GM23248 (cell line): ENCODE measurements around the gene P3H3. TPM values are rescaled to one million over a fixed set of nuclear protein-coding genes. Genes with fewer than 3 reads are reported as not detected.

Source experiments
- DNase-seq: peaks from one replicate; pipeline ENCODE4 v3.0.0-alpha.2; 2015
- H2AFZ ChIP-seq: fragments of 200-600 bp; sonication (generic); 2 replicates; pipeline ENCODE4 v1.6.1; 2016; ENCODE audit warnings: antibody characterized with exemption
- H3F3A ChIP-seq: fragments of 200-600 bp; sonication (generic); 2 replicates; pipeline ENCODE4 v1.6.1; 2016; ENCODE audit warnings: mild to moderate bottlenecking, antibody characterized with exemption, mixed run types; ENCODE audit not compliant: insufficient read depth
- H3K27ac ChIP-seq: fragments of 200-600 bp; sonication (generic); 2 replicates; pipeline ENCODE4 v1.5.1; 2016; ENCODE audit warnings: mild to moderate bottlenecking
- H3K27me3 ChIP-seq: fragments of 200-600 bp; sonication (generic); replicated peaks from 2 replicates; pipeline ENCODE4 v1.6.1; 2016; ENCODE audit warnings: mild to moderate bottlenecking; ENCODE audit not compliant: insufficient read depth
- H3K36me3 ChIP-seq: fragments of 200-600 bp; sonication (generic); 2 replicates; pipeline ENCODE4 v1.6.1; 2016; ENCODE audit warnings: low read depth, mild to moderate bottlenecking
- H3K4me1 ChIP-seq: fragments of 200-600 bp; sonication (generic); 2 replicates; pipeline ENCODE4 v1.6.1; 2016; ENCODE audit warnings: mild to moderate bottlenecking; ENCODE audit not compliant: insufficient read depth
- H3K4me2 ChIP-seq: fragments of 200-600 bp; sonication (generic); one replicate; pipeline ENCODE4 v1.6.1; 2016; ENCODE audit warnings: mild to moderate bottlenecking; ENCODE audit not compliant: unreplicated experiment
- H3K4me3 ChIP-seq: fragments of 200-600 bp; sonication (generic); 2 replicates; pipeline ENCODE4 v1.5.1; 2016; ENCODE audit warnings: mild to moderate bottlenecking
- H3K79me2 ChIP-seq: fragments of 200-600 bp; sonication (generic); 2 replicates; pipeline ENCODE4 v1.6.1; 2016; ENCODE audit warnings: mild to moderate bottlenecking; ENCODE audit not compliant: insufficient read depth
- H3K9ac ChIP-seq: fragments of 200-600 bp; sonication (generic); 2 replicates; pipeline ENCODE4 v1.6.1; 2016; ENCODE audit warnings: mild to moderate bottlenecking
- H3K9me2 ChIP-seq: fragments of 200-600 bp; sonication (generic); 2 replicates; pipeline ENCODE4 v1.6.1; 2016; ENCODE audit warnings: mixed run types, mild to moderate bottlenecking, moderate library complexity; ENCODE audit not compliant: insufficient read depth
- H3K9me3 ChIP-seq: fragments of 200-600 bp; sonication (generic); one replicate; pipeline ENCODE4 v1.6.1; 2017; ENCODE audit warnings: low read depth
- H4K20me1 ChIP-seq: fragments of 200-600 bp; sonication (generic); 2 replicates; pipeline ENCODE4 v1.6.0; 2016; ENCODE audit not compliant: insufficient read depth
- EZH2 ChIP-seq: fragments of 200-600 bp; sonication (generic); IDR thresholded peaks from 2 replicates; pipeline ENCODE4 v1.6.1; 2018; ENCODE audit warnings: antibody characterized with exemption, mild to moderate bottlenecking; ENCODE audit not compliant: insufficient read depth, poor library complexity, severe bottlenecking
- EZH2phosphoT487 ChIP-seq: fragments of 200-600 bp; sonication (generic); IDR thresholded peaks from 2 replicates; pipeline ENCODE4 v1.6.1; 2018; ENCODE audit warnings: antibody characterized with exemption, moderate library complexity, mild to moderate bottlenecking, low read depth; ENCODE audit not compliant: insufficient read depth
- WGBS, 2 experiments: methylation state at CpG; one replicate each; pipeline ENCODE4 v1.1.6; 2015 to 2017; ENCODE audit warnings: low lambda C conversion rate in 2 of 2, low coverage in 1 of 2; ENCODE audit errors: missing lambda C conversion rate in 2 of 2; 5-methylcytosine and 5-hydroxymethylcytosine counted together
- in situ Hi-C: fragments of 300-500 bp; cut with MboI; formaldehyde crosslinking; loops from 2 replicates; pipeline ENCODE4 v1.15.0; 2020
- polyA plus RNA-seq: library from polyadenylated mRNA; unstranded; fragments of >200 nt; fragmentation: Nextera tagmentation; extraction: Ambion mirVana; gene quantifications from 2 replicates; pipeline ENCODE4 v1.2.1, GENCODE V29; 2016
- total RNA-seq: library from RNA; depleted of rRNA; stranded (reverse); fragments of >200 nt; shearing (Covaris generic); gene quantifications from 2 replicates; pipeline ENCODE4 v1.2.3, GENCODE V29; 2014

Gene P3H3
- total and polyA plus RNA-seq, 2 experiments from 2014 or later = 37.6 to 43.0 TPM

DNA sequence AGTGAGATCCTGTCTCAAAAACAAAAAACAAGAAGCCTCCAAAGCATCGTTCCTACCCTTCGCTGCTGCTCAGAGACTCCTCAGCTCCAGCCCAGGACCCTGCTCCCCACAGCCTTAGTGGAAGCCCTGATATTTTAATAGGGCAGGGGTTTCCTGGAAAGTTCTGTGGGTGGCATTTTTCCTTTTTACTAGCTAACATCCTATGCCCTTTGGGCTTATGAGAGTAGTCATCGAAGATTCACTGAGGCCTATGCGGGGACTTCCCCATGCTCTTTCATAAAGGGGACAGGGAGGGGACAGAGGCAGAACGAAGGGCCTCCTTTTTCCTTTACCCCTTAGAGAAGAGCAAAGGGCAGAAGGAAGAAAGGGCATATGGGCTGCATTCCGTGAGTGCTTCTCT lies 47.6 kb upstream of the P3H3 start:
- no peaks in the 10 kb centered on the region for H4K20me1 ChIP-seq
- no peak for DNase-seq
- no peak overlapping the region for H2AFZ ChIP-seq
- WGBS, 2 experiments = 92 to 97% methylated on average over 6 of the region's 6 CpGs
- H3K9me3 ChIP-seq = no peaks in the 10 kb centered on the region
- H3K79me2 ChIP-seq = no peaks in the 10 kb centered on the region
- H3K27ac ChIP-seq = no peak overlapping the region
- in situ Hi-C loops = no loop called here
- TF ChIP-seq EZH2 (no peak), EZH2phosphoT487 (no peak)
- H3K4me2 ChIP-seq = no peak overlapping the region
- H3K27me3 ChIP-seq = no peaks in the 10 kb centered on the region
- H3F3A ChIP-seq = peaks cover 3% of the 10 kb centered on the region; the same call in 1 of the 2 replicates
- no peak overlapping the region for H3K9ac ChIP-seq
- no peaks in the 10 kb centered on the region for H3K36me3 ChIP-seq
- H3K4me3 ChIP-seq = no peak overlapping the region
- H3K9me2 ChIP-seq = no peaks in the 10 kb centered on the region
- peaks cover 6% of the 10 kb centered on the region for H3K4me1 ChIP-seq

DNA sequence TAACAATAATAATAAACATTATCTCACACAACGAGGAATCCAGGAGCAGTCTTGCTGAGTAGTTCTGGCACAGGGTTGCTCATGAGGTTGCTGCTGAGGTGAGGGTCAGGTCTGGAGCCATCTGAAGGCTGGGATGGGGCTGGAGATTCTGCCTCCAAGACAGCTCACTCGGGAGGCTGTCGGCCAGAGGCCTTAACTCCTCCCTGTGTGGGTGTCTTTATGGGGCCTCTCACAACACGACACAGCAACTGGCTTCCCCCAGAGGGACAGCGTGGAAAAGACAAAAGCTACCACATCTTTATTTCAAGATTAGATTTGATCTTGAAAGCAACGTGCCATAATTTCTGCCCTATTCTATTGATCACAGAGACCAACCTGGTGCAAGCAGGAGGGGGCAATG lies 46.1 kb upstream of the P3H3 start:
- Histone ChIP-seq H3K27ac (no peak overlapping the region), H2AFZ (peak overlapping the region; percentile 17; the same call in 1 of the 2 replicates), H3K9me3 (no peaks in the 10 kb centered on the region), H3K36me3 (no peaks in the 10 kb centered on the region), H3F3A (peaks cover 3% of the 10 kb centered on the region; the same call in 1 of the 2 replicates), H3K9ac (no peak overlapping the region), H3K9me2 (no peaks in the 10 kb centered on the region), H4K20me1 (no peaks in the 10 kb centered on the region), H3K27me3 (no peaks in the 10 kb centered on the region), H3K79me2 (no peaks in the 10 kb centered on the region), H3K4me2 (no peak overlapping the region), H3K4me1 (peaks cover 6% of the 10 kb centered on the region), H3K4me3 (no peak overlapping the region)
- WGBS, 2 experiments = 49 to 55% methylated on average over 6 of the region's 6 CpGs
- DNase-seq = peak; percentile 29
- TF ChIP-seq EZH2phosphoT487 (no peak), EZH2 (no peak)
- in situ Hi-C loops = no loop called here

DNA sequence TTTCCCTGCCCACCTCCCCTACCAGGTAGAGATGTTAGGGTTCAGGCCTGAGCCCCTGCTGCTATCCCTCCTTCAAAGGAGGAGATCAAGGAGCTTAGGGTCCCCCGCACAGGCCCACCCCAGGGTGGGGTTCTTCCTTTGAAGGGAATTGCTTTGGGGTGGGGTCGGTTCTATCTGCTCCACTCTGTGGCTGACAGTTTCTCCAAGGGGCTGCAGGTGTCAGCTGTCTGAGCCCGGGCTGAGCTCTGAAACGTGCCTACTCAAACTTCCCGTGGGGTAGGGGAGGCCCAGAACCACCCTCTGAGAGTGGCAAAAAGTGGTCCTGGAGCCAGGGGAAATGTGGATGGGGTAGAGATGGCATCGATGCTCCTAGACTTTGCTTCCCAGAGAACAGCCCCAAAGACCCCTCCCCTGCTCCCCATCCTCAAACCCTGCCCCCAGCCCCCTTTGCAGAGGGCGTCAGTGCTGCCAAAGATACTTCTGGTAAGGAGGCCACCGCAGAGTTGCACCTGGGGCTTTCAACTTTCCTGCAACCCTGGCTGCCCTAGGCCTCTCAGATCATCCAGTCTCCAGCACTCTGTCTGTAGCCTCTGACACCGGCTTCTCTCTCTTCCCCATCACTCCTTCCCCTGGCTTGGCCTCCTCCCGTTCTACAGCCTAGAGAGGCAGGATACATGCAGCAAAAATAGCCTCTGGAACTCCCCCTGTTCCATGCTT lies 45.2 kb upstream of the P3H3 start:
- Histone ChIP-seq H3K27me3 (no peaks in the 10 kb centered on the region), H3K4me2 (no peak overlapping the region), H3K4me1 (peaks cover 6% of the 10 kb centered on the region), H3F3A (peaks cover 3% of the 10 kb centered on the region; the same call in 1 of the 2 replicates), H2AFZ (no peak overlapping the region), H3K4me3 (no peak overlapping the region), H3K27ac (no peak overlapping the region), H3K9me3 (no peaks in the 10 kb centered on the region), H3K9me2 (no peaks in the 10 kb centered on the region), H3K36me3 (no peaks in the 10 kb centered on the region), H4K20me1 (no peaks in the 10 kb centered on the region), H3K79me2 (no peaks in the 10 kb centered on the region), H3K9ac (no peak overlapping the region)
- no peak for DNase-seq
- TF ChIP-seq EZH2phosphoT487 (no peak), EZH2 (no peak)
- 72 to 80% methylated on average over 10 of the region's 10 CpGs for WGBS, 2 experiments
- in situ Hi-C loops = no loop called here

DNA sequence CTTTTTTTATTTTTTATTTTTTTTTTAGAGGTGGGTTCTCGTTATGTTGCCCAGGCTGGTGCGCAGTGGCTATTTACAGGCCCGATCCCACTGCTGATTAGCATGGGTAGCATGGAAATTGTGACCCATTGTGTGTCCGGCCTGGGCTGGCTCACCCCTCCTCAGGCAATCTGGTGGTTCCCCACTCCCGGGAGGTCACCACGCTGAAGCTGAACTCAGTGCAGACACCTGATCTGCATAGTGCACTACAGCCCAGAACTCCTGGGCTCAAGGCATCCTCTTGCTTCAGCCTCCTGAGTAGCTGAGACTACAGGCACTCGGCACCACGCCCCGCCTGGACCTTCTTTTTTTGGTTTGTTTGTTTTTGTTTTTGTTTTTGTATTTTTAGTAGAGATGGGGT lies 44.4 kb upstream of the P3H3 start:
- H3K36me3 ChIP-seq = no peaks in the 10 kb centered on the region
- H3K4me3 ChIP-seq = no peak overlapping the region
- H3K4me2 ChIP-seq = no peak overlapping the region
- 95 to 97% methylated on average over 9 of the region's 9 CpGs for WGBS, 2 experiments
- no peak overlapping the region for H3K9ac ChIP-seq
- no peaks in the 10 kb centered on the region for H3K9me3 ChIP-seq
- in situ Hi-C loops = no loop called here
- no peak overlapping the region for H3K27ac ChIP-seq
- H3K79me2 ChIP-seq = no peaks in the 10 kb centered on the region
- no peak overlapping the region for H2AFZ ChIP-seq
- H3F3A ChIP-seq = no peaks in the 10 kb centered on the region; the same call in 1 of the 2 replicates
- TF ChIP-seq EZH2phosphoT487 = no peak
- no peak for TF ChIP-seq EZH2
- H4K20me1 ChIP-seq = no peaks in the 10 kb centered on the region
- no peaks in the 10 kb centered on the region for H3K27me3 ChIP-seq
- no peaks in the 10 kb centered on the region for H3K4me1 ChIP-seq
- no peak for DNase-seq
- H3K9me2 ChIP-seq = no peaks in the 10 kb centered on the region

DNA sequence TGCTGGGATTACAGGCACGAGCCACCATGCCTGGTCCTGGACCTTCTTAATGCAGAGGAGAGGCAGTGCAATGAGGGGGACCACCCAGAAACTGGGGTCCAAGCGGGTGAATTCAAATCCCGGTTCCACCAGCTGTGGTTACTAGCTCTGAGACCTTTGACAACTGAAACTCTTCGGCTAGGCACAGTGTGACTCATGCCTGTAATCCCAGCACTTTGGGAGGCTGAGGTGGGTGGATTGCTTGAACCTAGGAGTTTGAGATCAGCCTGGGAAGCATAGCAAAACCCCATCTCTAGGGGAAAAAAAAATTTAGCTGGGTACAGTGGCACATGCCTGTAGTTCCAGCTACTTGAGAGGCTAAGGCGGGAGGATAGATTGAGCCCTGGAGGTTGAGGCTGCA lies 43.9 kb upstream of the P3H3 start:
- H3K9me3 ChIP-seq = no peaks in the 10 kb centered on the region
- H3F3A ChIP-seq = no peaks in the 10 kb centered on the region; the same call in 1 of the 2 replicates
- no peak overlapping the region for H2AFZ ChIP-seq
- no peaks in the 10 kb centered on the region for H3K27me3 ChIP-seq
- in situ Hi-C loops = no loop called here
- no peak for DNase-seq
- H3K4me1 ChIP-seq = no peaks in the 10 kb centered on the region
- H3K9ac ChIP-seq = no peak overlapping the region
- H3K4me3 ChIP-seq = no peak overlapping the region
- 59 to 60% methylated on average over 5 of the region's 5 CpGs for WGBS, 2 experiments
- H3K4me2 ChIP-seq = no peak overlapping the region
- no peaks in the 10 kb centered on the region for H3K9me2 ChIP-seq
- H3K79me2 ChIP-seq = no peaks in the 10 kb centered on the region
- no peaks in the 10 kb centered on the region for H3K36me3 ChIP-seq
- H4K20me1 ChIP-seq = no peaks in the 10 kb centered on the region
- H3K27ac ChIP-seq = no peak overlapping the region
- TF ChIP-seq EZH2phosphoT487 (no peak), EZH2 (no peak)
